SK-N-SH (cell line): ENCODE data around the gene EFS. TPM values are rescaled to one million over a fixed set of nuclear protein-coding genes. Genes with fewer than 3 reads are reported as not detected.

Source experiments
- CTCF ChIA-PET: fragments of 300-600, 350-600 bp; formaldehyde crosslinking; extraction: SDS; loops from one replicate; lab custom pipeline; 2021; lab: Yijun Ruan, JAX
- POLR2A ChIA-PET: fragments of 350-600 bp; sonication (Branson Sonifier 250); formaldehyde crosslinking; extraction: SDS; loops from one replicate; lab custom pipeline; 2020; ENCODE audit warnings: antibody characterized with exemption, inconsistent platforms; lab: Yijun Ruan, JAX
- DNase-seq: peaks from one replicate; pipeline ENCODE4 v3.0.0; 2012
- H2AFZ ChIP-seq: fragments of 200-600 bp; sonication (generic); 2 replicates; pipeline ENCODE4 v1.8.1; 2016; ENCODE audit warnings: antibody characterized with exemption, mild to moderate bottlenecking, low read depth
- H3F3A ChIP-seq: fragments of 200-600 bp; sonication (generic); replicated peaks from 2 replicates; pipeline ENCODE3; 2016; ENCODE audit warnings: antibody characterized with exemption, mild to moderate bottlenecking; ENCODE audit not compliant: insufficient read depth
- H3K27ac ChIP-seq, 2 experiments: fragments of 200-500 bp in 1 of 2; fragments of 200-600 bp in 1 of 2; sonication (Bioruptor generic) in 1 of 2; sonication (generic), shearing (Covaris generic) in 1 of 2; 2 replicates each; pipeline versions ENCODE4 v1.5.1 to v1.6.1; 2014 to 2016; ENCODE audit warnings: low read depth in 2 of 2, inconsistent platforms in 1 of 2, low read length in 1 of 2, mild to moderate bottlenecking in 1 of 2, mixed read lengths in 1 of 2
- H3K27me3 ChIP-seq: fragments of 200-600 bp; sonication (generic), shearing (Covaris generic); 2 replicates; pipeline ENCODE4 v1.6.1; 2016; ENCODE audit warnings: mixed run types; ENCODE audit not compliant: insufficient read depth
- H3K36me3 ChIP-seq, 2 experiments: fragments of 200-500 bp in 1 of 2; fragments of 200-600 bp in 1 of 2; sonication (Bioruptor generic) in 1 of 2; sonication (generic) in 1 of 2; replicated peaks in 1 of 2; 2 replicates each; pipeline versions ENCODE3 to v1.5.1; 2014 to 2016; ENCODE audit warnings: low read length in 1 of 2, mild to moderate bottlenecking in 1 of 2; ENCODE audit not compliant: insufficient read depth in 2 of 2, control insufficient read depth in 1 of 2
- H3K4me1 ChIP-seq, 2 experiments: fragments of 200-500 bp in 1 of 2; fragments of 200-600 bp in 1 of 2; sonication (Bioruptor generic) in 1 of 2; sonication (generic), shearing (Covaris generic) in 1 of 2; 2 replicates each; pipeline versions ENCODE4 v1.5.1 to v1.6.1; 2014 to 2016; ENCODE audit warnings: low read depth in 1 of 2, low read length in 1 of 2, mixed run types in 1 of 2; ENCODE audit not compliant: insufficient read depth in 2 of 2, control insufficient read depth in 1 of 2
- H3K4me2 ChIP-seq: fragments of 200-600 bp; sonication (generic), shearing (Covaris generic); 2 replicates; pipeline ENCODE4 v1.6.1; 2017; ENCODE audit warnings: mixed run types
- H3K4me3 ChIP-seq, 2 experiments: fragments of 200-500 bp in 1 of 2; fragments of 200-600 bp in 1 of 2; sonication (Bioruptor generic) in 1 of 2; sonication (generic), shearing (Covaris generic) in 1 of 2; 2 replicates each; pipeline versions ENCODE4 v1.5.1 to v1.8.1; 2014 to 2016; ENCODE audit warnings: low read depth in 2 of 2, inconsistent platforms in 1 of 2, low read length in 1 of 2, mild to moderate bottlenecking in 1 of 2, mixed read lengths in 1 of 2, moderate library complexity in 1 of 2
- H3K79me2 ChIP-seq: fragments of 200-600 bp; sonication (generic); 2 replicates; pipeline ENCODE4 v1.8.1; 2017; ENCODE audit warnings: mild to moderate bottlenecking; ENCODE audit not compliant: insufficient read depth
- H3K9ac ChIP-seq: fragments of 200-600 bp; sonication (generic); 2 replicates; pipeline ENCODE4 v1.6.1; 2017; ENCODE audit warnings: mixed run types
- H3K9me2 ChIP-seq: fragments of 200-600 bp; sonication (generic); 2 replicates; pipeline ENCODE4 v1.6.1; 2017; ENCODE audit warnings: mixed run types
- H3K9me3 ChIP-seq: fragments of 200-600 bp; sonication (generic); 2 replicates; pipeline ENCODE4 v1.6.1; 2017; ENCODE audit warnings: mixed run types, mild to moderate bottlenecking, moderate library complexity
- H4K20me1 ChIP-seq: fragments of 200-600 bp; sonication (generic); 2 replicates; pipeline ENCODE4 v1.6.1; 2017; ENCODE audit warnings: mild to moderate bottlenecking, mixed run types; ENCODE audit not compliant: insufficient read depth
- CTCF ChIP-seq: fragments of 200-600 bp; sonication (generic); IDR thresholded peaks from 2 replicates; pipeline ENCODE4 v1.6.1; 2017; ENCODE audit warnings: antibody characterized with exemption, mild to moderate bottlenecking, moderate library complexity
- EP300 ChIP-seq, 2 experiments: IDR thresholded peaks; 2 replicates each; pipeline versions ENCODE4 v1.4.0 to v1.6.1; 2012; ENCODE audit warnings: borderline replicate concordance in 1 of 2, low read depth in 1 of 2, low read length in 1 of 2
- FOSL2 ChIP-seq: IDR thresholded peaks from 2 replicates; pipeline ENCODE4 v1.4.0; 2012; ENCODE audit warnings: low read depth, mild to moderate bottlenecking, moderate library complexity, borderline replicate concordance
- JUND ChIP-seq: IDR thresholded peaks from 2 replicates; pipeline ENCODE4 v1.4.0; 2012
- MXI1 ChIP-seq: IDR thresholded peaks from 2 replicates; pipeline ENCODE4 v1.6.1; 2012; ENCODE audit warnings: mild to moderate bottlenecking, low read depth, low read length, improper control_type of control experiment
- NRF1 ChIP-seq: IDR thresholded peaks from 2 replicates; pipeline ENCODE4 v1.6.1; 2012; ENCODE audit warnings: low read depth, mild to moderate bottlenecking, low read length
- REST ChIP-seq: IDR thresholded peaks from 2 replicates; pipeline ENCODE4 v1.6.1; 2012; ENCODE audit warnings: mild to moderate bottlenecking, low read depth, low read length, moderate library complexity
- SIN3A ChIP-seq: IDR thresholded peaks from 2 replicates; pipeline ENCODE4 v1.6.1; 2012; ENCODE audit warnings: low read depth, mild to moderate bottlenecking, low read length, moderate library complexity, borderline replicate concordance
- TAF1 ChIP-seq: IDR thresholded peaks from 2 replicates; pipeline ENCODE4 v1.6.1; 2012; ENCODE audit warnings: low read depth, mild to moderate bottlenecking, low read length, moderate library complexity, borderline replicate concordance
- ZBTB33 ChIP-seq: IDR thresholded peaks from 2 replicates; pipeline ENCODE4 v1.4.0; 2012; ENCODE audit warnings: low read depth, borderline replicate concordance
- WGBS: methylation state at CpG from one replicate; pipeline ENCODE4 v1.1.6; 2017; ENCODE audit warnings: low lambda C conversion rate; 5-methylcytosine and 5-hydroxymethylcytosine counted together
- polyA plus RNA-seq, 3 experiments: library from polyadenylated mRNA; depleted of rRNA; stranded (reverse); fragments of >200 nt; gene quantifications; 2 replicates each; pipeline ENCODE4 v1.2.3, GENCODE V29; 2012

EFS gene
- polyA plus RNA-seq, 1 of the 3 experiments (the other 2 are of a cell fraction), result 4.4 TPM

GRCh38 chr14:23371865-23372264 lies 6.9 kb upstream of the EFS start:
- TF ChIP-seq ZBTB33 (no peak), NRF1 (no peak), SIN3A (no peak), TAF1 (no peak), MXI1 (no peak), FOSL2 (no peak), REST (no peak), CTCF (no peak), EP300 (IDR thresholded peaks at IDR 0.05; ENCODE audit: borderline replicate concordance in 1 of 2, low read depth in 1 of 2, low read length in 1 of 2) (no peak), JUND (no peak)
- POLR2A ChIA-PET, result no interaction called here

More at GRCh38 chr14:23371865-23372264, 6.9 kb upstream of the EFS start:
- H3K4me3 ChIP-seq, result no peak overlapping the region
- DNase-seq, result no peak
- peaks cover 10% of the 10 kb centered on the region; the same call in 1 of the 2 replicates for H3K27me3 ChIP-seq
- H4K20me1 ChIP-seq, result no peaks in the 10 kb centered on the region
- no peak overlapping the region for H3K9ac ChIP-seq
- no peak overlapping the region for H3K27ac ChIP-seq
- H3K4me2 ChIP-seq, result no peak overlapping the region
- no peaks in the 10 kb centered on the region for H3K79me2 ChIP-seq
- no peaks in the 10 kb centered on the region for H3K9me2 ChIP-seq
- H3K4me1 ChIP-seq, result peaks cover 0 to 4% of the 10 kb centered on the region in 2 experiments; a peak in 1 of 4 replicates
- CTCF ChIA-PET, result no interaction called here
- H3K36me3 ChIP-seq, result no peaks in the 10 kb centered on the region
- H2AFZ ChIP-seq, result no peak overlapping the region
- no peaks in the 10 kb centered on the region for H3F3A ChIP-seq
- WGBS, result 43% methylated on average over 1 of the region's 1 CpG
- no peaks in the 10 kb centered on the region for H3K9me3 ChIP-seq
